Colonic mucosa (tissue), 4 donors: ENCODE measurements around the gene CD163L1. TPM values are rescaled to one million over a fixed set of nuclear protein-coding genes. Genes with fewer than 3 reads are reported as not detected.

Experiments
- DNase-seq: peaks from one replicate; pipeline ENCODE4 v3.0.0-alpha.2; 2020
- H3K27ac ChIP-seq: fragments of 200-600 bp; one replicate; pipeline ENCODE4 v1.8.0; 2021
- H3K27me3 ChIP-seq: fragments of 200-600 bp; one replicate; pipeline ENCODE4 v1.8.0; 2021
- H3K36me3 ChIP-seq: fragments of 200-600 bp; one replicate; pipeline ENCODE4 v1.8.0; 2021
- H3K4me1 ChIP-seq: fragments of 200-600 bp; one replicate; pipeline ENCODE4 v1.8.0; 2021; ENCODE audit warnings: mild to moderate bottlenecking
- H3K4me3 ChIP-seq: fragments of 200-600 bp; one replicate; pipeline ENCODE4 v1.8.0; 2021
- H3K9ac ChIP-seq, 2 donors: one replicate each; pipeline ENCODE4 v1.7.0; 2013; ENCODE audit warnings: control low read depth in 2 of 2, low read depth in 2 of 2, low read length in 2 of 2
- H3K9me3 ChIP-seq: fragments of 200-600 bp; one replicate; pipeline ENCODE4 v1.8.0; 2021
- intact Hi-C: fragments of 100-400 bp; cut with DNase I; formaldehyde crosslinking; loops from one replicate; pipeline ENCODE4 v1.14.1; 2022
- total RNA-seq, 2 donors: library from RNA; stranded (reverse); fragmentation: NEBNext Ultra II Directional in 1 of 2; extraction: Animal tissue kit (Norgen Biotek cat#: 25700) in 1 of 2; gene quantifications; one replicate each; pipeline ENCODE4 v1.2.1, GENCODE V29; 2021
- TF ChIP-seq, protein P1 (sequence below): fragments of 200-600 bp; IDR thresholded peaks from one replicate; pipeline ENCODE4 v1.8.0; 2022; ENCODE audit warnings: antibody characterized with exemption, mild to moderate bottlenecking
- donor health status: healthy.
- donor health status: DM: no; HTN: no; CAD: no.
- donor health status: DM: no; HTN: no; CAD: no.

CD163L1 gene
- total RNA-seq, 2 donors from 2014 or later, result 4.2 to 7.6 TPM

DNA sequence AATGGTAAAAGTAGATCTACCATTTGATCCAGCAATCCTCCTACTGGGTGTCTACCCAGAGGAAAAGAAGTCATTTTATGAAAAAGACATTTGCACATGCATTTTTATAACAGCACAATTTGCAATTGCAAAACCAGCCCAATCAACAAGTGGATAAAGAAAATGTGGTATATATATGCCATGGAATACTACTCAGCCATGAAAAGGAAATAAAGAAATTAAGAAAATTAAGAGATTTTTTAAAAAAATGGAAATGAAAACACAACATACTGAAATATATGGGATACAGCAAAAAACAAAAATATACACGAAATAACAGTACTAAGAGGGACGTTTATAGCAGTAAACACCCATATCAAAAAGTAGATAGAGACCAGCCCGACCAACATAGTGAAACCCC is 81.2 kb downstream of the CD163L1 start:
- TF ChIP-seq, protein P1, sequence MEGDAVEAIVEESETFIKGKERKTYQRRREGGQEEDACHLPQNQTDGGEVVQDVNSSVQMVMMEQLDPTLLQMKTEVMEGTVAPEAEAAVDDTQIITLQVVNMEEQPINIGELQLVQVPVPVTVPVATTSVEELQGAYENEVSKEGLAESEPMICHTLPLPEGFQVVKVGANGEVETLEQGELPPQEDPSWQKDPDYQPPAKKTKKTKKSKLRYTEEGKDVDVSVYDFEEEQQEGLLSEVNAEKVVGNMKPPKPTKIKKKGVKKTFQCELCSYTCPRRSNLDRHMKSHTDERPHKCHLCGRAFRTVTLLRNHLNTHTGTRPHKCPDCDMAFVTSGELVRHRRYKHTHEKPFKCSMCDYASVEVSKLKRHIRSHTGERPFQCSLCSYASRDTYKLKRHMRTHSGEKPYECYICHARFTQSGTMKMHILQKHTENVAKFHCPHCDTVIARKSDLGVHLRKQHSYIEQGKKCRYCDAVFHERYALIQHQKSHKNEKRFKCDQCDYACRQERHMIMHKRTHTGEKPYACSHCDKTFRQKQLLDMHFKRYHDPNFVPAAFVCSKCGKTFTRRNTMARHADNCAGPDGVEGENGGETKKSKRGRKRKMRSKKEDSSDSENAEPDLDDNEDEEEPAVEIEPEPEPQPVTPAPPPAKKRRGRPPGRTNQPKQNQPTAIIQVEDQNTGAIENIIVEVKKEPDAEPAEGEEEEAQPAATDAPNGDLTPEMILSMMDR, result no peak
- H3K9me3 ChIP-seq, result no peaks in the 10 kb centered on the region
- no peak overlapping the region for H3K27ac ChIP-seq
- H3K27me3 ChIP-seq, result no peaks in the 10 kb centered on the region
- H3K4me3 ChIP-seq, result no peak overlapping the region
- no peaks in the 10 kb centered on the region for H3K4me1 ChIP-seq
- DNase-seq, result no peak
- intact Hi-C loops, result no loop called here
- H3K36me3 ChIP-seq, result no peaks in the 10 kb centered on the region
- H3K9ac ChIP-seq, result no peak overlapping the region

DNA sequence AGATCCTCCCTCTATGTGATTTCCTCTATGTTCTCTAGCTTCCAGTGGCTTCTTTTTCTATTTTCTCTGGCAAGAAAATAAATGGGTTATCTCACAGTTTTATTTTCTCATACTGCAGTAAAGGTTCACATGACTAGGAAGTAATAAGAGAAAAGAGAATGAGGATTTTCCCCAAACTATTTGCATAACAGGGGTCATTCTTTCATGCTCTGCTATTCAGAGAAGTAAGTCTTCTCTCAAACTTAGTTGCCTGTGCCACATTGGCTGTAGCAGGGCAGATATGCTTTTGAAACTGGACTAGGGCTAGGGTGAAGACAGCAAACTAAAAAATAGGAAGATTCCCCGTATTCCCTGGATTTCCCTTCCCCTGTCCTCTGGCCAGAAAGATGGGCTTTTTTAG is 82.7 kb downstream of the CD163L1 start:
- no peak overlapping the region for H3K9ac ChIP-seq
- H3K36me3 ChIP-seq, result no peaks in the 10 kb centered on the region
- no peaks in the 10 kb centered on the region for H3K27me3 ChIP-seq
- no peak overlapping the region for H3K4me3 ChIP-seq
- no peak for DNase-seq
- no peaks in the 10 kb centered on the region for H3K4me1 ChIP-seq
- no peak overlapping the region for H3K27ac ChIP-seq
- intact Hi-C loops, result no loop called here
- no peaks in the 10 kb centered on the region for H3K9me3 ChIP-seq
- TF ChIP-seq, protein P1, result no peak

- TF ChIP-seq, protein P1, result no peak
- Histone ChIP-seq H3K4me1 (no peaks in the 10 kb centered on the region), H3K27me3 (no peaks in the 10 kb centered on the region), H3K9me3 (no peaks in the 10 kb centered on the region), H3K9ac (no peak overlapping the region), H3K4me3 (no peak overlapping the region), H3K36me3 (no peaks in the 10 kb centered on the region), H3K27ac (no peak overlapping the region)
- DNase-seq, result no peak
- intact Hi-C loops, result no loop called here
Observed at GRCh38 chr12:7354529-7354928, 89.4 kb downstream of the CD163L1 start.

DNA sequence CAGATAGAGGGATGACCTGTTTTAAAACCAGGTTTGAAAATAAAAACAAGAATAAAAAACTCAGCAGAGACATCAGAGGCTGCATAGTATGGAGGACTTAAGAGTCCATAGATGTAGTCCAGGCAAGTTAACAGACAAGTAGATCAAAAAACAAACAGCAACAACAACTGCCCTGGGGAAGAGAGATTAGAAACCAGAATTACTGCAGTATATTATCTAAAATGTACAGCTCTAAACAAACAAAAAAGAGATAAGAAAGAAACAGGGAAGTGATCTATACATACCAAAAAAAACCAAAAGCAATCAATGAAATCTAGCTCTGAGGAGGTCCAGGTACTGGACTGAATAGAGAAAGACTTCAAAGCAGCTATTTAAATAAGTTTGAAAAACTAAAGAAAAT is 91.3 kb downstream of the CD163L1 start:
- H3K4me3 ChIP-seq, result no peak overlapping the region
- no peak overlapping the region for H3K27ac ChIP-seq
- no peaks in the 10 kb centered on the region for H3K36me3 ChIP-seq
- no peaks in the 10 kb centered on the region for H3K27me3 ChIP-seq
- no peak overlapping the region for H3K9ac ChIP-seq
- TF ChIP-seq, protein P1, result no peak
- intact Hi-C loops, result no loop called here
- no peaks in the 10 kb centered on the region for H3K4me1 ChIP-seq
- no peaks in the 10 kb centered on the region for H3K9me3 ChIP-seq
- no peak for DNase-seq

GRCh38 chr12:7351177-7351576 is 92.8 kb downstream of the CD163L1 start:
- DNase-seq, result no peak
- H3K4me3 ChIP-seq, result no peak overlapping the region
- H3K4me1 ChIP-seq, result no peaks in the 10 kb centered on the region
- H3K27ac ChIP-seq, result no peak overlapping the region
- TF ChIP-seq, protein P1, result no peak
- H3K9ac ChIP-seq, result no peak overlapping the region
- no peaks in the 10 kb centered on the region for H3K9me3 ChIP-seq
- no peaks in the 10 kb centered on the region for H3K36me3 ChIP-seq
- intact Hi-C loops, result no loop called here
- H3K27me3 ChIP-seq, result no peaks in the 10 kb centered on the region

DNA sequence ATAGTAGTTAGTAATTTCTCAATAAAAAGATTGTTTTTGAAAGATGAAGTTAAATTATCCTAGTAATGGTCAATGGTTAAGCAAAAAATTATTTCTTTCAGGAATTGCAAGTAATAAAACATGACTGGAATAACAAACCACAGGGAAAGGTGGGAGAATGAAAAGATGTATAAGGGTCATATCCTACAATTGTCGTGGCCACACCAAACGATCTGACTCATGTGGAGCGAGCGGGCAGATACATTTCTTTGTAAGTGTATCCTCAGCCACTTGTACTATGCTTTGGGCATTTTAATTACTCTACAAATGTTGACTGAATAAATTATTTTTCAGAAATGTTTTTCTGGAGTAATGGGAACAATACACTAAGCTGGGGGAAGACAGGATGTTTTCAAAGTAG is 94.5 kb downstream of the CD163L1 start:
- Histone ChIP-seq H3K27me3 (no peaks in the 10 kb centered on the region), H3K27ac (no peak overlapping the region), H3K9me3 (no peaks in the 10 kb centered on the region), H3K9ac (no peak overlapping the region), H3K4me1 (no peaks in the 10 kb centered on the region), H3K36me3 (no peaks in the 10 kb centered on the region), H3K4me3 (no peak overlapping the region)
- intact Hi-C loops, result no loop called here
- no peak for DNase-seq
- TF ChIP-seq, protein P1, result no peak
